ENCODE measurements around the gene PCBP2. TPM values are rescaled to one million over a fixed set of nuclear protein-coding genes. Genes with fewer than 3 reads are reported as not detected.
"Not testable (repeated sequence)": the region's sequence is repeated elsewhere in the genome, so short reads cannot be mapped to it uniquely, and the experiment has no call there.

Gene PCBP2
- total RNA-seq, 1 donor from 2014 or later: 1,058 TPM

DNA sequence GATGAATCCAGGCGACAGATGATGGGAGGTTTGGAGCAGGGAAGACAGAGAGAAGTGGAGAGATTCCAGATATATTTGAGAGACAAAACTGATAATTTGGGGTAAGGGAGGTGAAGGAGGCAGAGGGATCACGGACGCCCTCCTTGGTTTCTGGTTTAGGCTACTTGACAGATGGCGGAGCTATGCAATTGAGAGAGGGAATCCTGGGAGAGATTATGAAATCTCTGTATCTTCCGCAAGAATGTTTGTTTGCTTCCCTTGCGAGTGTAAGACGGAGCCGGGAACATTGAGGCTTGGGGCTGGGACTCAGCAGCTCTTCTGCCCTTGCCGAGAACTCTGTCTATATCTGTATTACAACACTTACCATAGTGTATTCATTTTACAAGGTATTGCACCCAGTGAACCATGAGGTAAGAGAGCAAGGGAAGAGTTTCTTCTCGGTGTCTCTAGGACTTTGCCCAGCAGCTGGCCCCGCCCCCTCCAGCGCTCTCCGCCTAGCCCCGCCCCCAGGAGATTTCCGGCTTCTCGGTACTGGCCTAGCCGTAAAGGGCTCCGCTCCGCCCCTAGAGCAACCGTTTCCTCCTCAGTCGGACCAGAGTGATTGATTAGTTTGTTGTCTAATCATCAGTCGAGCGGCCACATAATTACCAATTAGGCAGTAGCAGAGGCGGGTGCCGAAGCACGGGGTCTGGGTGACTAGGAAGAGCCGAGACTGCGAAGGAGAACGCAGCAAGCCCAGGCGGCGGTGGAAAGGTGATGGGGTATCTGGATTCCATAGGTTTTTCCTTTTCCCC, 10.7 kb upstream of the PCBP2 start, which contains the start of gene PRR13:
PRR13 (plus strand) TSS at position 695 of the 794 bp plus-strand sequence. CDS start 981 bp downstream, outside the sequence.
- peak within 1 kb of the TSS; percentile 98 for H3K27ac Mint-ChIP-seq
- no peaks in the 10 kb centered on the region for H3K27me3 Mint-ChIP-seq (ENCODE audit: low read depth)
- TF ChIP-seq, protein P1, sequence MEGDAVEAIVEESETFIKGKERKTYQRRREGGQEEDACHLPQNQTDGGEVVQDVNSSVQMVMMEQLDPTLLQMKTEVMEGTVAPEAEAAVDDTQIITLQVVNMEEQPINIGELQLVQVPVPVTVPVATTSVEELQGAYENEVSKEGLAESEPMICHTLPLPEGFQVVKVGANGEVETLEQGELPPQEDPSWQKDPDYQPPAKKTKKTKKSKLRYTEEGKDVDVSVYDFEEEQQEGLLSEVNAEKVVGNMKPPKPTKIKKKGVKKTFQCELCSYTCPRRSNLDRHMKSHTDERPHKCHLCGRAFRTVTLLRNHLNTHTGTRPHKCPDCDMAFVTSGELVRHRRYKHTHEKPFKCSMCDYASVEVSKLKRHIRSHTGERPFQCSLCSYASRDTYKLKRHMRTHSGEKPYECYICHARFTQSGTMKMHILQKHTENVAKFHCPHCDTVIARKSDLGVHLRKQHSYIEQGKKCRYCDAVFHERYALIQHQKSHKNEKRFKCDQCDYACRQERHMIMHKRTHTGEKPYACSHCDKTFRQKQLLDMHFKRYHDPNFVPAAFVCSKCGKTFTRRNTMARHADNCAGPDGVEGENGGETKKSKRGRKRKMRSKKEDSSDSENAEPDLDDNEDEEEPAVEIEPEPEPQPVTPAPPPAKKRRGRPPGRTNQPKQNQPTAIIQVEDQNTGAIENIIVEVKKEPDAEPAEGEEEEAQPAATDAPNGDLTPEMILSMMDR (IDR thresholded peaks at IDR 0.05; ENCODE audit: unreplicated experiment): no peak
- H3K9me3 Mint-ChIP-seq: no peaks in the 10 kb centered on the region
- H3K4me1 Mint-ChIP-seq: peaks cover 25% of the 10 kb centered on the region
- peak; percentile 94 to 97 for DNase-seq (ENCODE audit: low spot score in 2 of 2, unreplicated experiment in 2 of 2)
- H3K36me3 Mint-ChIP-seq: peaks cover 3% of the 10 kb centered on the region
- peak within 1 kb of the TSS; percentile 84 for H3K4me3 Mint-ChIP-seq

DNA sequence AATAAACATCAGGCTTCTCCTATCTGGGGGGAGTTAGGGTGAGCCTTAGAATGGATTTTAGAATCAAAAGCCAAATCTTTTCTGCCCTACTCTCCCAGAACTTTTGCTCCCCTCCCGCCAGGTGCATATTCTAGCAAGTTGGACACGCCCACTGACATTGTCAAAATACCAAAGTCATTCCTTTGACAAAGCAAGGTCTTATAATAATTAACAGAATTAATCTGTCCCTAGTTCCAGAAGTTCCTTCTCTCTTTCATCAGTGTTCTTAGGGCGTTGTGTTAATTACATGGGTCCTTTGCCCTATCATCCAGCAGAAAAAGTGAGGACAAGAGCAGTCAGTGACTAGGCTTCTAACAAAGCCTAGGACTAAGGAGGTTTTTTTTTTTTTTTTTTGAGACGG, 7.9 kb upstream of the PCBP2 start:
- H3K9me3 Mint-ChIP-seq: no peaks in the 10 kb centered on the region
- peaks cover 16% of the 10 kb centered on the region for H3K36me3 Mint-ChIP-seq
- peaks cover 25% of the 10 kb centered on the region for H3K4me1 Mint-ChIP-seq
- DNase-seq (ENCODE audit: low spot score in 2 of 2, unreplicated experiment in 2 of 2): no peak
- H3K27ac Mint-ChIP-seq: no peak overlapping the region
- no peaks in the 10 kb centered on the region for H3K27me3 Mint-ChIP-seq (ENCODE audit: low read depth)
- TF ChIP-seq, protein P1 (IDR thresholded peaks at IDR 0.05; ENCODE audit: unreplicated experiment): no peak
- no peak overlapping the region for H3K4me3 Mint-ChIP-seq

DNA sequence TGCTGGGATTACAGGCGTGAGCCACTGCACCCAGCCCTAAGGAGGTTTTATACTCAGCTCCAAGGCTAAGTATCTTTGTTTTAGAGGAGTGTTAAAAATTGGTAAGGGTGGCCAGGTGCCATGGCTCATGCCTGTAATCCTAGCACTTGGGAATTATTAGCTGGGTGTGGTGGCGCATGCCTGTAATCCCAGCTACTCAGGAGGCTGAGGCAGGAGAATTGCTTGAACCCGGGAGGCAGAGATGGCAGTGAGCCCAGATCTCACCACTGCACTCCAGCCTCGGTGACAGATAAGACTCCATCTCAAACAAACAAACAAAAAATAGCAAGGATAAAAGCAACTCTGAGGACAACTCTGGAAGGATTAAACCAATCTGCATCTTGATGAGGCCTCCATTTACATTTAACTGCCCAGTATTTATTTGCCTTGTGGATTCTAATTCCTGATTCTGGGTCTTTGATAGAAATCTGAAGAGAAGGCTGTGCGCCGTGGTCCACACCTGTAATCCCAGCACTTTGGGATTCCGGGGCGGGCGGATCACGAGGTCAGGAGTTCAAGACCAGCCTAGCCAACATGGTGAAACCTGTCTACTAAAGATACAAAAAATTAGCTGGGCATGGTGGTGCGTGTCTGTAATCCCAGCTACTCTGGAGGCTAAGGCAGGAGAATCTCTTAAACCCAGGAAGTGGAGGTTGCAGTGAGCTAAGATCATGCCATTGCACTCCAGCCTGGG, 7.1 kb upstream of the PCBP2 start:
- H3K27ac Mint-ChIP-seq; H3K4me3 Mint-ChIP-seq; H3K9me3 Mint-ChIP-seq; DNase-seq (ENCODE audit: low spot score in 2 of 2, unreplicated experiment in 2 of 2); H3K27me3 Mint-ChIP-seq (ENCODE audit: low read depth): not testable (repeated sequence)
- Mint-ChIP-seq H3K36me3 (peaks cover 16% of the 10 kb centered on the region), H3K4me1 (peaks cover 25% of the 10 kb centered on the region)

DNA sequence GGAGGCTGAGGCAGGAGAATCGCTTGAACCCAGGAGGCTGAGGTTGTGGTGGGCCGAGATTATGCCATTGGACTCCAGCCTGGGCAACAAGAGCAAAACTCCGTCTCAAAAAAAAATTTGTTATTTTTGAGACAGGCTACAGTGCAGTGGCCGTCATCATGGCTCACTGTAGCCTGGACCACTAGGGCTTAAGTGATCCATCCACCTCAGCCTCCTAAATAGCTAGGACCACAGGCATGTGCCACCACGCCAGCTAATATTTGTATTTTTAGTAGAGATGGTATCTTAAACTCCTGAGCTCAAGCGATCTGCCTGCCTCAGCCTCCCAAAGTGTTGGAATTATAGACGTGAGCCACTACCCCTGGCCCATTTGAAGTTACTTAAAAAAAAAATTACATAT, 966 bp upstream of the PCBP2 start:
- Mint-ChIP-seq H3K4me1 (peaks cover 23% of the 10 kb centered on the region), H3K27ac (no peak overlapping the region), H3K27me3 (ENCODE audit: low read depth) (no peaks in the 10 kb centered on the region), H3K36me3 (peaks cover 29% of the 10 kb centered on the region), H3K4me3 (no peak overlapping the region), H3K9me3 (no peaks in the 10 kb centered on the region)
- no peak for DNase-seq (ENCODE audit: low spot score in 2 of 2, unreplicated experiment in 2 of 2)
- TF ChIP-seq, protein P1 (IDR thresholded peaks at IDR 0.05; ENCODE audit: unreplicated experiment): no peak

DNA sequence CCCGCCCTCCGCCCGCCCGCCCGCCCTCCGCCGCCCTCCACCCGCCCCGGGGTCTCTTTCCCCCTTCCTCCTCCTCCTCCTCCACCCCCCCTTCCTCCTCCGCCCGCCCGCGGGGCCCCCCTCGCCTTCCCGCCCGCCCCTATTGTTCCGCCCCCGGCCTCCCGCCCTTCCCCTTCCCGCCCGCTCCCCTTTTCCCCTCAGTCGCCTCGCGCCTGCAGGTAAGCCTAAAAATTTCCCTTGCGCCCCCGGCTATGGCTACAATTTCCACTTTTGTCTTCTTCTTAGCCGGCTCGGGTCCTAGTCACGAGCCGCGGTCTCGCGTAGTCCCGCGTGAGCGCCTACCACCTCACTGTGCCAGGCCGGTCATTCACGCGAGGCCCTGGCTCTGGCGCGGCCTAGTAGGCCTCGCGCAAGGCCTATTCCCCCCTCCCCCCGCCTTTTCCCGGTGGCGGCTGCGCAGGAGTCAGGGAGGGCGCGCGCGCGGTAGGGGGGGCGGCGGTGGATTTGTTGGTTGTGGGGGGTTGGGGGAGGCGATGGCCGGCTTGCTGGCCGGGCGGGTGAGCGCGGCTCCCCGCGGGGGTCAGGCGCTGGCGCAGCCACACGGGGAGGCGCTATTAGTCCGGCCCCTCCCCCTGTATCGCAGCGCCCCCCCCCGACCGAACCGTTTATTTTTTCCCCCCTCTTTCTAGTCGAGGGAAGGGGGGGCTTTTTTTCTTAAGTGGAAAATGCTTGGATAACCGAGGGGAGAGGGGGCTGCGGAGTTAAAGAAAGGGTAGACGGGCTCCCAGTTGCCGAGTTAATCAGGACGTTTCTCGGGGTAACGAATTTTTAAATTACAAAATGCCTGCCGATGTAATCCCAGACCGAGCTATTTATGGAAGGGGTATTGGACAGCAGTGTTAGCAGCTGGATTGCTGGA, 516 bp downstream of the PCBP2 start:
- H3K27ac Mint-ChIP-seq: peak overlapping the region; percentile 99
- no peaks in the 10 kb centered on the region for H3K27me3 Mint-ChIP-seq (ENCODE audit: low read depth)
- H3K36me3 Mint-ChIP-seq: peaks cover 32% of the 10 kb centered on the region

More for the DNA sequence above, 516 bp downstream of the PCBP2 start:
- H3K4me3 Mint-ChIP-seq: peak overlapping the region; percentile 93
- TF ChIP-seq, protein P1 (IDR thresholded peaks at IDR 0.05; ENCODE audit: unreplicated experiment): peak; percentile 15
- no peaks in the 10 kb centered on the region for H3K9me3 Mint-ChIP-seq
- DNase-seq (ENCODE audit: low spot score in 2 of 2, unreplicated experiment in 2 of 2): peak; percentile 72 to 82
- H3K4me1 Mint-ChIP-seq: peaks cover 23% of the 10 kb centered on the region
